ENCODE measurements around the gene STRIP2. TPM values are rescaled to one million over a fixed set of nuclear protein-coding genes. Genes with fewer than 3 reads are reported as not detected.

Gene STRIP2
- total RNA-seq, 4 donors from 2014 or later: 0.37 to 2.2 TPM; not detected in 2

GRCh38 chr7:129450295-129450694, 16.1 kb downstream of the STRIP2 start:
- TF ChIP-seq CTCF (IDR thresholded peaks at IDR 0.05): no peak
- TF ChIP-seq POLR2A (IDR thresholded peaks at IDR 0.05): no peak
- Histone ChIP-seq H3K27me3 (no peaks in the 10 kb centered on the region), H3K4me1 (no peaks in the 10 kb centered on the region), H3K9me3 (peaks cover 0 to 7% of the 10 kb centered on the region in 2 donors), H3K4me3 (no peak overlapping the region), H3K36me3 (no peaks in the 10 kb centered on the region), H3K27ac (no peak overlapping the region)
- intact Hi-C loops (cut with DNase I; ENCODE audit: low total_unique reads): no loop called here
- no peak for DNase-seq

GRCh38 chr7:129452589-129453231, 18.5 kb downstream of the STRIP2 start:
- Histone ChIP-seq H3K4me1 (no peaks in the 10 kb centered on the region), H3K36me3 (no peaks in the 10 kb centered on the region), H3K9me3 (peaks cover 0 to 7% of the 10 kb centered on the region in 2 donors), H3K27me3 (no peaks in the 10 kb centered on the region), H3K4me3 (no peak overlapping the region), H3K27ac (no peak overlapping the region)
- no peak for DNase-seq
- intact Hi-C loops (cut with DNase I; ENCODE audit: low total_unique reads): no loop called here
- TF ChIP-seq CTCF (IDR thresholded peaks at IDR 0.05) (no peak), POLR2A (IDR thresholded peaks at IDR 0.05) (no peak)

GRCh38 chr7:129453510-129454248, 19.4 kb downstream of the STRIP2 start:
- intact Hi-C loops (cut with DNase I; ENCODE audit: low total_unique reads): no loop called here
- no peaks in the 10 kb centered on the region for H3K9me3 ChIP-seq

GRCh38 chr7:129454249-129454551, 20.0 kb downstream of the STRIP2 start:
- H3K9me3 ChIP-seq: no peaks in the 10 kb centered on the region
- H3K27me3 ChIP-seq: no peaks in the 10 kb centered on the region
- H3K36me3 ChIP-seq: no peaks in the 10 kb centered on the region
- TF ChIP-seq CTCF (IDR thresholded peaks at IDR 0.05) (no peak), POLR2A (IDR thresholded peaks at IDR 0.05) (no peak)
- no peak overlapping the region for H3K4me3 ChIP-seq
- no peaks in the 10 kb centered on the region for H3K4me1 ChIP-seq
- no peak overlapping the region for H3K27ac ChIP-seq
- intact Hi-C loops (cut with DNase I; ENCODE audit: low total_unique reads): no loop called here
- no peak for DNase-seq

More at GRCh38 chr7:129453510-129454248, 19.4 kb downstream of the STRIP2 start:
- TF ChIP-seq CTCF (IDR thresholded peaks at IDR 0.05) (no peak), POLR2A (IDR thresholded peaks at IDR 0.05) (no peak)
- DNase-seq: no peak
- Histone ChIP-seq H3K36me3 (no peaks in the 10 kb centered on the region), H3K27me3 (no peaks in the 10 kb centered on the region), H3K4me1 (no peaks in the 10 kb centered on the region), H3K27ac (no peak overlapping the region), H3K4me3 (no peak overlapping the region)

- H3K4me3 ChIP-seq: no peak overlapping the region
- no peak for TF ChIP-seq CTCF (IDR thresholded peaks at IDR 0.05)
- TF ChIP-seq POLR2A (IDR thresholded peaks at IDR 0.05): no peak
- no peaks in the 10 kb centered on the region for H3K27me3 ChIP-seq
- intact Hi-C loops (cut with DNase I; ENCODE audit: low total_unique reads): no loop called here
- no peaks in the 10 kb centered on the region for H3K36me3 ChIP-seq
- H3K4me1 ChIP-seq: no peaks in the 10 kb centered on the region
- H3K27ac ChIP-seq: no peak overlapping the region
- no peaks in the 10 kb centered on the region for H3K9me3 ChIP-seq
- no peak for DNase-seq
These were observed 22.2 kb downstream of the STRIP2 start for GRCh38 chr7:129456421-129456820.
